ENCODE data around the gene ZNF839.

GRCh38 chr14:102342238-102342637 is 22.7 kb downstream of the ZNF839 start:
- TF ChIP-seq CTCF (IDR thresholded peaks at IDR 0.05) = no peak
- no peak for TF ChIP-seq POLR2A (IDR thresholded peaks at IDR 0.05)
